DMS79 (cell line): Measurements from ENCODE around the gene DDX47.

Experiments
- DNase-seq: peaks from one replicate; lab custom pipeline; 2025; lab: John Stamatoyannopoulos, UW

Gene DDX47

DNA sequence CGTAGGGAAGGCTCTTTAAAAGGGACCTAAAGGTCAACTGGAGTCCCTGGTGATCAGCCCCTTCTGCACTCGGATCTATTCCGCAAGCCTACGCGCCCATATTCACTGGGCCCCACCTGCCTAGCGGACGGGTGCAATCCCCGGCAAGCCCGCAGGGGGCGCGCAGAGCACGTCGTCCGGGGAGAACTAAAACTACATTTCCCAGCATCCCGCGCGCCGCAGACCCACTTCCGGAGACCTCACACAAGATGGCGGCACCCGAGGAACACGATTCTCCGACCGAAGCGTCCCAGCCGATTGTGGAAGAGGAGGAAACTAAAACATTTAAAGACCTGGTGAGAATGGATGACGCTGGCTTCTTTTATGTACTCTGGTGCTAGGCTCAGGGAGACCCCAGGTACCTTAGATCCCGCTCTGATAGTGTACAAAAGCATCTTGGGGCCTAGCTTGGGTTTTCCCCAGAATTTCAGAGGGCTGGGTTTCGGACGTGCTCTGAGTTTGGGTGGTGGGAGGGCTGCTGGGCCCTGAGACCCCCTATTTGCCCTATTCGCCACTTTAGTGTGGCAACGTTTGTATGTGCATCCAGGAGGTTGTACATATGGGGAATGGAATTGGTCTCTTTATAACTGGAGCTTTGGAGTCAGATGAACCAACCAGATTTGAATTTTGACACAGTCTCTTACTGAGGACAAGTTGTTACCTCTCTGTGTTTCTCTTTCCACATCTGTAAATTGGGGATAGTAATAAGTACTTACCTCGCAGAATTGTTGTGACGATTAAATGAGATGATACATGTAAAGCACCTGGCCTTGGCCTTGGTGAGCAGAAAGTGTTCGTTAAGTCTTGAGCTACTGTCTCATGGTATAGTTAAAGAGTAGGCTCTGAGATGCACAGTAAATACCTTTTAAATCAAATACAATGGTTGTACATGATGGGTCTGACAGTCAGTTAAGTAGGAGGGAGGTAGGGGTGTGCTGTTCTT lies at the start of gene DDX47:
Gene DDX47, plus strand, starts transcription at position 227 of the 982 bp plus-strand sequence. Its CDS starts 22 bp downstream, at position 249.
- peak; percentile 67 for DNase-seq

DNA sequence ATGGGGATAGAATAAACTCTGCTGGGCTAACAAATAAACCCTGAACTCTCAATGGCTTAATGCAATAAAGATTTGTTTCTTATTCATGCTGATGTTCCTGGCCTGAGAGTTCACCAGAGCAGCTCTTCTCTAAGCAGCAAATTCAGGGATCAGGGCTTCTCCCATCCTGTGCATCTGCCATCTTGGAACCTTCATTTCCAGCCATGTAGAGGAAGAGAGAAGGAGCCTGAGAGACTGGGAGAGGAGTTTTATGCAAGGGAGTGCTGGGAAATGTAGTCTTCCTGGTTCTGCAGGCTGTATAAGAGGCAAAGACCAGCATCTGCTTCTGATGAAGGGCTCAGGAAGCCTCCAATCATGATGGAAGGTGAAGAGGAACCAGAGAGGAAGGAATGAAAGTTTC lies 48.3 kb upstream of the DDX47 start:
- no peak for DNase-seq

DNA sequence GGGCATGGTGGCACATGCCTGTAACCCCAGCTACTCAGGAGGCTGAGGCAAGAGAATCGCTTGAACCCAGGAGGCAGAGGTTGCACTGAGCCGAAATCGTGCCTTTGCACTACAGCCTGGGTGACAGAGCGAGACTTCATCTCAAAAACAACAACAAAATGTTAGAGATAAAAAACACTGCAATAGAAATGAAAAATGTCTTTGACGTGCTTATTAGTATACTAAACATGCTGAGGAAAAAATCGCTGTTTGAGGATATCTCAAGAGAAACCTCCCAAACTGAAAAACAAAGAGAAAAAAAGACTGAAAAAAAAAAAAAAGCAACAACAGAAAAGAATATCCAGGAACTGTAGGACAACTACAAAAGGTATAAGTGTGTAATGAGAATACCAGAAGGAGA lies 42.9 kb upstream of the DDX47 start:
- DNase-seq, result no peak

DNA sequence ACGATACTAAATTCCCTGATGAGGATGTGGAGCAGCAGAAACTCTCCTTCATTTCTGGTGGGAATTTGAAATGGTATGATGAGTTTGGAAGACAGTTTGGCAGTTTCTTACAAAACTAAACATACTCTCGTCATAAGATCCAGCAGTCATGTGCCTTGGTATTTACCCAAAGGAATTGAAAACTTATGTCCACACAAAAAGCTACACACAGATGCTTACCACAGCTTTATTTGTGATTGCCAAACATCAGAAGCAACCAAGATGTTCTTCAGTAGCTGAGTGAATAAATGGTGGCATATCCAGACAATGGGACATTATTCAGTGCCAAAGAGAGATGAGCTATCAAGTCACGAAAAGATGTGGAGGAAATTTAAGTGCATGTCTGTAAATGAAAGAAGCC lies 38.4 kb upstream of the DDX47 start:
- no peak for DNase-seq

DNA sequence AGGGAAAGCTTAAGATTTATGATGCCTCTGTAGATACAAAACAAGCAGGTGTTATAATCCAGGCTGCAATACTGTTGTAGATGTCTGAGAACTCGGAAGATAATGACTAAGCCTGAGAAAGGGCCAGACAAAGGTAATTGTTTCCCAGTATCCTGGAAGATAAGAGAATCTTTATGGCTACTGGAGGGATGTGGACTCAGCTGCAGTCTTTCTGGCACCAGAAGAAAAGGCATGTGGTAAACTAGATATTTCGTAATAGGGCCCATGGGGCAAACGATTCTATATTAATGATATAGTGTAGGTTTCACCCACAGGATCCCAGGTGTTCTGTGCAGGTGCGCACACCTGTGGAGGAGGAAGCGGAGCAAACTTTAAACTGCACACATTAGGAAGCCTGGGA lies 36.9 kb upstream of the DDX47 start:
- no peak for DNase-seq

DNA sequence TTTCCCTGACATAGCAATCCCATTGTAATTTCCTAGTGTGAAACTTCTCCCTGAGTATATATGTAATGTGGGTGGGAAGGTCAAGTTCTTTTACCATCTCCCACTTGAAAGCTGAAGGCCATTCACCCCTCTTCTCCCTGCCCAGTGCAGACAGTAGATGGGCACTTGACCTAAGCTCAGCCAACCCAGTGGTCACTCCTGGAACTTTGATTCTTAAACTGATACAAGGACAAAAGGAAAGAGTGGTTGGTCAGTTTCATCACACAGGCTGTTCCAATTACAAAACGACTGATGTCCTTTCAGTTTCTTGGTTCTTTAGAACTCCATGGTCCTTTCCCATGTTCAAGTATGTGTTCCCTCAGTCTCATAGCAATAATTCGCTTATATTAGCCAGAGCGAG lies 36.1 kb upstream of the DDX47 start:
- no peak for DNase-seq

DNA sequence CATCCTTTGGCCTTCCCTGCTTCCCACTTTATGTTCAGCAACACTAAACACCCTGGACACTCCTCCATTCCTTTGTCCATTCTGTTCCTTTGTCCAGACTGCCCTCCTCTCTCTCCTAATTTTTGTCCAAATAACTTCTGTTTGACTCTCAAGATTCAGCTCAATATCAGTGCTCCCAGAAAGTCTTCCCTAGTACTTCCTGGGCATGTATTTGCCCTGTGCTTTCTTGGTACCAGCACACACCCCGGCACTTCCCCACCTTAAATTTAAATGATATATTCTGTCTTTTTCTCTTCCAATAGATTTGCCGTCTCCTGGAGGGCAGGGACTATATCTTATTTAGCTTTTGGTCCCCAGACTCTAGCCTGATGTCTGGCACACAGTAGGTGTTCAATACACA lies 34.1 kb upstream of the DDX47 start:
- DNase-seq, result no peak

DNA sequence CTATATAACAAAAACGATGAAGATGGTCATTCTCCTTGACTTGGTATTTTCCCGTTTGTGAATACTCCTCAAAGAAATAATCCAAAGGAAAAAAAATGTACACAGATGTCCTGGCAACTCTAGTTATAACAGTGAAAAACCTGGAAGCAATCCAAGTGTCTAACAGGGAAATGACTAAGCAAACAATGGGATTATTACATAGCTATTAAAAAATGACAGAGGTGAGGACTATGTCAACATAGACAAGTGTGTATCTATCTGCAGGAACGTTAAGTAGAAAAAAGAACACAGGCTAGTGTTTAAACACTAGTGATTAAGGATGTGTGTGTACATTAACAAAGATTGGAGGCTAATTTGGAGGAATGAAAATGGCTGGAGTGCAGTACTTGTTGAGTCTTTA lies 33.6 kb upstream of the DDX47 start:
- peak; percentile 81 for DNase-seq

DNA sequence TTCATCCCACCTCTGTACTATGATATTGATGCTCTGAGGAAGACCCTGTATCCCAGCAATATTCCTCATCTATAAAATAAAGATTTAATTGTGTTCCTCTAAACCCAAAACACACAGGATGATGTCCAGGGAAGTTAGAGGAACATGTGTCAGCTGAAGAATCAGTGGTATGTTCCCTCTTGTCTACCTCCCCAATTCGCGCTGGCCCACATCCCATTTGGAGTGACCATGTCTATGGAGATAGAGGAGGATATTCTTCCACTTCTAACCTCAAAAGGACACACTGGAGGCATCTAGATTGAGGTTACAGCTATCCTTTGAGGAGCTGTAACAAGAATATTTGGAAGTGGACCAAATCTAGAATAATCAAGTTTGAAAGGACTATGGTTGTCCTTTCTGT lies 29.0 kb upstream of the DDX47 start:
- no peak for DNase-seq

DNA sequence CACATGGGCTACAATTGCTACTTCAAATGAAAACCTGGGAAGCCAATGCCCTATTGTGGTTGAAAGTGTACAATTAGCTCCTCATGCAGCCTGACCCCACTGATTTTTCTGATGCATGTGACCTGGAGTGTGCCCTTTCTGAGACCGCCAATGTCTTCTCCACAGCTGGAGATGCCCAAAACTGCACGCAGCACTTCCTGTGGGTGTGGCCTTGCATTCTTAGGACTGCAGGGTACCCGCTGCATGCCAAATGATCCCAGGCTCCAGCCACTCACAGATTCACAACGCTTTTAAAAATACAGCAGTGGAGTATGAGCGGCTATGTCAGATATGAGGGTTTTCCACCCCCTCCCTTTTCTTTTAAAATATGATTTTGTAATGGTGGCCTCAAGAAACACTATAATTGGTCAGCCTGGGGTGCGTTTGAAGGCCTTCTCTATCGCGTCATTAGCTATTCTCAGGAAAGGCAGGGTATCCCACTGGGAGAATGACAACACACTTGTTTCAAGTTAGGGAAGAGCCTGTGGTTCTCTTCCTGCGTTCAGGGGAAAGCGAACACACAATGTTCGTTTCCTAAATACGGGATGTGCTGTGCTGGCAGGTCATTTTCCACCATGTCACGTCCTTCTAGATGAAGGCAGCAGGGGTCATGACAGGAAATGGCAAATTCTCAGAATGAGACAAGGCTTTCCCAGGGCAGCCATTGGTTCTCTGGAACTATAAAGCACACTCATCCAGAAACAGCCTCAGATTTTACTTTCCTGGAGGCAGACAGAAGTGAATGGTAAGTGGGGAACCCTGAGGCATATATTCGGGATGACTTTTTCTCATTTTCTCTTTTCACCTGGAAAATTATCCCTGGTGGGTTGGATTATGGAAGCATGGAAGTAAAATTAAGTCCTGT lies 28.0 kb upstream of the DDX47 start, which contains the start of gene APOLD1:
Gene APOLD1, plus strand, starts transcription at position 749 of the 904 bp plus-strand sequence. Its CDS starts 33 bp downstream, at position 782.
- DNase-seq, result no peak

DNA sequence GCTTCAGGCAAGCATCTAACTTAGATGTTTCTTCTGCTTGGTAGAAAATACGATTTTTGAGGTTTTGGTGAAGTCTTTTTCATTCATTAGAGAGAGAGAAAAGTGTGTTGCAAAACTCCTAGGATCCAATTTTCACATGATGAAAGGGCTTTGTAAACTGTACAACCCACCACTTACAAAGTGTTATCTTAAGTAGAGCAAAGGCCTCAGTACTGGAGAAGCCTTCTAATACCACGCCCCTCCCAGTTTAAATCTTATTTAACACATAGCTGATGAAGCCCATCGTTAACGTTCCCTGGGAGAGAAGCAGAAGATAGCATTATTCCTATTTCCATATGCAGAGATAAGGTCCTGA lies 26.8 kb upstream of the DDX47 start:
- DNase-seq, result no peak

DNA sequence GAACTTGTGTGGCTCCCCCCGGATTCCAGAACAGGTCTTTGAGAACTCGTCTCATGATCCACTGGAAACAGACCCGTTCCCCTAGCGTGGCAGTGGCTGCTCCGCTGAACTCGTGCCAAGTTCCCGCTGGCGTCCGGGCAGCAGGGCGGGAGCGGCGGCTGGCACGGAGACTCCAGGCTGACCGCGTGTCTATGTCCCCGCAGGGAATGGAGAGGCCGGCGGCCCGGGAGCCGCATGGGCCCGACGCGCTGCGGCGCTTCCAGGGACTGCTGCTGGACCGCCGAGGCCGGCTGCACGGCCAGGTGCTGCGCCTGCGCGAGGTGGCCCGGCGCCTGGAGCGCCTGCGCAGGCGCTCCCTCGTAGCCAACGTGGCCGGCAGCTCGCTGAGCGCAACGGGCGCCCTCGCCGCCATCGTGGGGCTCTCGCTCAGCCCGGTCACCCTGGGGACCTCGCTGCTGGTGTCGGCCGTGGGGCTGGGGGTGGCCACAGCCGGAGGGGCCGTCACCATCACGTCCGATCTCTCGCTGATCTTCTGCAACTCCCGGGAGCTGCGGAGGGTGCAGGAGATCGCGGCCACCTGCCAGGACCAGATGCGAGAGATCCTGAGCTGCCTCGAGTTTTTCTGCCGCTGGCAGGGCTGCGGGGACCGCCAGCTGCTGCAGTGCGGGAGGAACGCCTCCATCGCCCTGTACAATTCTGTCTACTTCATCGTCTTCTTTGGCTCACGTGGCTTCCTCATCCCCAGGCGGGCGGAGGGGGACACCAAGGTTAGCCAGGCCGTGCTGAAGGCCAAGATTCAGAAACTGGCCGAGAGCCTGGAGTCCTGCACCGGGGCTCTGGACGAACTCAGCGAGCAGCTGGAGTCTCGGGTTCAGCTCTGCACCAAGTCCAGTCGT lies 26.2 kb upstream of the DDX47 start:
- peak; percentile 55 for DNase-seq

DNA sequence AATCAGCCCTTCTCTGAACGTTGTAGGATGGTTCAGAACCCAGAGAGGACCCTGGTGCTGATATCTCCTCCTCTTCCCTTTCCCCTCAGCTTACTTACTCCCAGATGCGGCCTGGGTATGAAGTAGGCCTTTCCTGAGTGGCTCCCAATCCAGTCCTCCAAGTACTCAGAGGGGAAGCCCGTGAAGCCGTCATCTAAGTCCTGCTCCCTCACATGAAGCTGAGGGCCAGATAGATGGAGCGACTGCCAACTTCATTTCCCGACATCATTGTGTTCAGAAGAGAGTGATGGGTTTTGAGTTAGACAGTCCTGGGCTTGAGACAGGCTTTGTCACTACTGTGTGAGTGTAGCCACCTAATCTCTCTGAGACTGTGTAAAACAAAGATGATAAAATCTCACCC lies 25.0 kb upstream of the DDX47 start:
- no peak for DNase-seq

DNA sequence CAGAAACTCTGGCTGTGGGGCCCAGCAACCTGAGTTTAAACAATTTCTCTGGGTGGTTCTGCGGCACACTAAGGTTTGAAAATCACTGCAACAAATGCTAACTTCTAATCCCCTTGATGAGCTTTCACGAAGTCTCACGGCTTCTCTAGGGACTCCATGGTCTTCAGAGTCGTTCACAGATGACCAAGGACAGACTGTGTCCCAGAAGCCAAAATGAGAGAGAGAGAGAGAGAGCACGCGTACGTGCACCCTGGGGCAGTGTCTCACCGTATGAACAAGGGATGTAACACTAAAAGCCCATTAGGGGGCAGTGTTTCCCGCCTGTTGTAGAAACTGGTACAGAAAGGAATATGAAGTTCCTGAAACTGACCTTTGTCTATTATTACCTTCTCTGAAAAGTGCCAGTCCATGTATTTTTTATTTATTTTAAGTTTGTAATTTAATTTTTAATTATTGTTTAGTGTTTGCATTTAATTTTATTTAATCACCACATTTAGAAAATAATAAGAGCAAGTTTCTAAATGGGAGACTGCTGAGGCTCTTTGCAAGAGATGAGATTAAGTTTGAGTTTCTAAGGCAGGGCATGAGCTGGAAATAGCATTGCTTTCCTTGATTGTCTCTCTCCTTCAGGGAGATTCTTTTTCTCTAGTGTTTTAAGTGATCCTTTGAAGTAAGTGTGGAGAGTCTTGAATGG lies 24.3 kb upstream of the DDX47 start:
- peak; percentile 41 for DNase-seq

DNA sequence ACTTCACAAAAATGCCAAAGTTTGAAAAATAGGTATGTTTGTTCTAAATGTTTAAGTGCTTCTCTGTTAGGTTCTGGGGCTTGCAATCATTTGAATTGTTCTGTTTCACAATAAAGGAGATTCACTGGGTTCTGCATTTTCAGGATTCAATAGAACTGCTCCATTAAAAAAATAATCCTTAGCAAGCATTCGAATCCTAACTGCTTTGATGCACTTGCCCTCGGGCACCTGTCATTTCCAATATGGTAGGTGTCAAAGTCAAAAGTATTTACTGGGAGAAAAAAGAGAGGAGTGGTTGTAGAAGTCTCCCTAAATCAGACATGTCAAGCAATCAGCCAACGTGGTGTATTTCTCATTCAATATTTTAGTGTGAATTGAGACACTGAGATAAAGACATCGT lies 22.2 kb upstream of the DDX47 start:
- DNase-seq, result no peak

DNA sequence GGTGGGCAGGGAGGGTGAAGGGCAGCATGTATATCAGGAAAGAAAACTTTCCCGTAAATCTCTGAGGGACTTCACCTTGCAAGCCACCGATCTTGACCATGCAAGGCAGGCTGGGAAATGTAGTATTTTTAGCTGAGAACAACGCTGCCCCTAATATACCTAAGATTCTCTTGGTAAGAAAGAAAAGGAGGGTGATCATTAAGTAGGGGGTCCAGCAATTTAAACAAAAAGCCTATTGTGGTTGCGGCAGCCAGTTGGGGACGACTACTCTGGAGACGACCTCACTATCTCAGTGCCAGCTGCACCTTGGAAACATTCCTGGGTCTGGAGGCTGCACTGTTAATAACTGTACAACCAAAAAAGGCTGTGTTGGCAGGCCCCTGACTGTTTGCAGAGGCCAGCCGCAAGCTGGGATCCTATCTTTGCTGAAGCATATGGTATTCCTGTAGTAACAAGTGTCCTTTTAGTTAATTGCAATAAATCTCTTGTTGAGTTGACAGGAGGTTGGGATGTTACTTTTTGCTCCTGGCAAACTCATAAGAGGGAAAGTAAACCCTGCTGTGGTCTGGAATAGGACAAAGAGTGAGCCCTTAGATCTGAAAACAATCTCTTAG lies 21.3 kb upstream of the DDX47 start:
- peak; percentile 60 for DNase-seq

DNA sequence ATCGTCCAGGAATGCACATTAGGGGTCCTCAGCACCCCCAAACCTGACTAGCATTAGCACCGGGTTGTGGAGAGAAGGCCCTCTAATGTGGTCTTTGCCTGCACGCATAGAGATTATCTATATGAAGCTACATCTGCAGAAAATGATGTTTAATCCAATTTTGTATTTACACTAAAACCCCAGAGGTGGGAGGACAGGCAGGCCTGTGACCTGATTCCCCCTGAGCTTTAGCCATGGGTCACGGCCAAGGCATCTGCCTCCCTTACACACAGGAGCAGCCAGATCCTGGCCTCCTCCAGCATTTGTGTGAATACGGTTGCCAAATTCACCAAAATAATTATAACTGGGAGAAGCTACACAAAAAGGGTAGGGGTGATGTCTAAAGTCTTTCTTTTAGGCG lies 20.7 kb upstream of the DDX47 start:
- no peak for DNase-seq

DNA sequence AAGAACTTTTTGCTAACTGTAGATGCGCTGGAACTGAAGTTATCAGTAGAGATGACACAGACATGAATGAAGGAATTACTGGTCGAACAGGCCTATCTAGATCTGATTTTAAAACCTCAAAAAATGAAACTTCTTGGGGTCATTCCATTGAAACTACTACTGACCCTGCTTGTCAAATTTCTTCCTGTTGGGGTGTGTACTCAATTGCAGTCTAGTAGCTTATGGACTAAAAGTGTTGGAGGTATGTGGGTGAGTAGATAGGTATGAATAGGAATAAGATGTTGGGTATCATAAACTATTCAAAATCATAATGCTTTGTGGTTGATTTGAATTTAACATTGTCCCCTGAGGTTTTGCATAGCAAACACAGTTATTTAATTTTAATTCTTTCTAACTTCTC lies 18.5 kb upstream of the DDX47 start:
- no peak for DNase-seq

DNA sequence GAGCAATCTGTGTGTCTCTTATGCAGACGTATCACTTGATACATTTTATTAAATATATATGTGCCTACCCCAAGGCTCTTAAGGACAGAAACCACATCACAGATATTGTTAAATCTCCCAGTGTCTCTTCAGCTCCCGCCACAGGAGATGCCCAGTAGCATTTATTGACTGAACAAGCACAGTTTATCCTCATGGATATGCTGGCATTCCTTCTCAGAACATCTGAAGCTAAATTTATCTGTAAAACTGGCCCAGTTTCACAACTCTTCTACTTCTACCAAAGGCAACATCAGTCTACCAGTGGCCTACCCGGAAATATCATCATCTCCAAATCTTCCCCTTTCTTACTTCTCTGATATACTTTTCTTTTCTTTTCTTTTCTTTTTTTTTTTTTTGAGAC lies 17.0 kb upstream of the DDX47 start:
- no peak for DNase-seq

DNA sequence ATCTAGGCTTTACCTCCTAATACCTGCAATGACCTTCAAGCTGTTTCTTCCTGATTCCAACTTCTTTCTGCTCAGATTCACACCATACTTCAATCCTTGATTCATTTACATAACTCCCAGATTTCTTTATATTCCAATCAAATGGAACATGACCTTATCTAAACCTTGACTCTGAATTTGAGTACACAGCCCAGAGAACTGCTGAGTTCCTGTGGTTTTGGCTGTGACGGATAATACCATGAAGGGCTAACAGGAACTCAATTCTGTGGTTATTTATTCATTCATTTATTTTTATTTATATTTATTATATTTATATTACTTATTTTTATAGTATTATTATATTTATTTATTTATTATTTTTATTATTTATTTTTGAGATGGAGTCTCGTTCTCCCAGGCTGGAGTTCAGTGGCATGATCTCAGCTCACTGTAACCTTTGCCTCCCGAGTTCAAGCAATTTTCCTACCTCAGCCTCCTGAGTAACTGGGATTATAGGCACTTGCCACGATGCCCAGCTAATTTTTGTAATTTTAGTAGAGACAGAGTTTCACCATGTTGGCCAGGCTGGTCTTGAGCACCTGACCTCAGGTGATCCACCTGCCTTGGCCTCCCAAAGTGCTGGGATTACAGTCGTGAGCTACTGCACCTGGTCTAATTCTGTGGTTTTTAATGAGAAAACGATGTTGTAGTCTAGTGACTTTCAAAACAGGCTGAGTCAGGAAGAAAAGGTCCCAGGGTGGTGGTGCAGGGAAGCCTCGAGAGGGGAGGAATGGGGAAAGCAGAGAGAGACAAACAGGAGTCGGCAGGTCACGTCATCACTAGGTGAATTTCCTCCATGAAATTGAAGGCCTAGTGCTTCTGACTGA lies 16.0 kb upstream of the DDX47 start:
- no peak for DNase-seq
